EL (cell line): ENCODE data around the gene ZFPM1.

Source experiments
- DNase-seq: peaks from one replicate; pipeline ENCODE4 v3.0.0-alpha.2; 2016

ZFPM1 gene

DNA sequence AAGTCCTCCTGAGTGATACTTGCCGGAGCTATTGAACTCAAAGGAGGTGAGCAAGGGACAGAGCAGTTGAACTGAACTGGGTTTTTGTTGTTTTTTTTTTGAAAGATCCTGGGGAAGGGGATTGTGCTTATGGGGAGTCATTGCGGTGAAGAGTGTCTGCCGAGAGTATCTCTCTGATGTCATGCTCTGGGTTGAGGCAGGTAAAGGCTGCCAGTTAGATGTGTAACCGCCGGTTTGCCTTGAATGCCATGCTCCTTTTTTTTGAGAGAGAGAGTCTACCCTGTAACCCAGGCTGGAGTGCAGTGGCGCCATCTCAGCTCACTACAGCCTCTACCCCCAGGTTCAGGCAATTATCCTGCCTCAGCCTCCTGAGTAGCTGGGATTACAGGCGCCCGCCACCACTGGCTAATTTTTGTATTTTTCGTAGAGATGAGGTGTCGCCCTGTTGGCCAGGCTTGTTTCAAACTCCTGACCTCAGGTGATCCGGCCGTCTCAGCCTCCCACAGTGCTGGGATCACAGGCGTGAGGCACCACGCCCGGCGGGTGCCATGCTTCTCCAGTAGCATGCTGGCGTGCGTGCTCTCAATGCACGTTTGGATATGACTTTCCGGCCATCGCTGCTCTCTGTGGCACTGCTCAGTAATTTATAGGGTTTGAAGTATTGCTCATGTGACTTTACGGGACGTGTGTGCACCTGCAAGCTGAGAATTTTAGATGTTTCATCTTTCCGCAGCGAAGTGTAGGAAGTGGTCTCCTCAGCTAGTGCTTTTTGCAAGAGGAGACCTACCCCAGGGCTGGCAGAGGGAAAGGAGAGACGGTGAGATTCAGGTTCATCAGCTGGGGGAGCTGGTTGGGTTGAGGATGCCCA lies 125.6 kb downstream of the ZFPM1 start:
- no peak for DNase-seq

DNA sequence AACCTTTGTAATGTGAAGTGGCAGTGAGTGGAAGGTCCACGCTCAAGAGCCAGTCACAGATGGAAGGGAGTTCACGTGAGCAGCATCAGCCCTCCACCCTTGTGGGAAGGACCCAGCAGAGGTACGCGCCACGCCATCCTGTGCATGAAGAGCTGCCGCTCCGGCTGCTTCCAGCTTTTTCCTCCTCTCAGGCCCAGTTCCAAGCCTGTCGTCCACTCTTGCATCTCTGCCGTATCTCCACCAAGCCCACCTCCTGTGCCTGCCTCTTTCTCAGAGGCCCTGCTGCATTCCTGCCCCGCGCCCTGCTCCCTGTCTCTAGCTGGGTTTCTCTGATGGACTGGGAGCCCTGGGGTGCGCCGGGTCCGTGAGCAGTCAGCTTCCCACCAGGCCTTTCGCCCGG lies 127.3 kb downstream of the ZFPM1 start:
- DNase-seq = no peak

DNA sequence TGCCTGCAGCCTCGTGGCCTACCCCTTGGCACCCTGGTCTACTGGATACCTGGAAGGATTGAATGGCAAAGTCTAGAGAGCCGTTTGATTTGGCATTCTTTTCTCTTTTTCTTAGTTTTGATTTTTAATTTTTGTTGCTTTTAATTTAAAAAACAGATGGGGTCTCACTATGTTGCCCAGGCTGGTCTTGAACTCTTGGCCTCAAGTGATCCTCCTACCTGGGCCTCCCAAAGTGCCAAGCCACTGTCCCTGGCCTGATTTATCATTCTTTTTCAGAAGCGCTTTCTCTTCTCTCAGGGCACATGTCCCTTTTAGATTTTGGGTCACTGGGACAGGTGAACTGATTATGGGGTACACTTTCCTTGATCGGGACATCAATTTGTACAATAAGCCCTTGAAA lies 128.0 kb downstream of the ZFPM1 start:
- no peak for DNase-seq

DNA sequence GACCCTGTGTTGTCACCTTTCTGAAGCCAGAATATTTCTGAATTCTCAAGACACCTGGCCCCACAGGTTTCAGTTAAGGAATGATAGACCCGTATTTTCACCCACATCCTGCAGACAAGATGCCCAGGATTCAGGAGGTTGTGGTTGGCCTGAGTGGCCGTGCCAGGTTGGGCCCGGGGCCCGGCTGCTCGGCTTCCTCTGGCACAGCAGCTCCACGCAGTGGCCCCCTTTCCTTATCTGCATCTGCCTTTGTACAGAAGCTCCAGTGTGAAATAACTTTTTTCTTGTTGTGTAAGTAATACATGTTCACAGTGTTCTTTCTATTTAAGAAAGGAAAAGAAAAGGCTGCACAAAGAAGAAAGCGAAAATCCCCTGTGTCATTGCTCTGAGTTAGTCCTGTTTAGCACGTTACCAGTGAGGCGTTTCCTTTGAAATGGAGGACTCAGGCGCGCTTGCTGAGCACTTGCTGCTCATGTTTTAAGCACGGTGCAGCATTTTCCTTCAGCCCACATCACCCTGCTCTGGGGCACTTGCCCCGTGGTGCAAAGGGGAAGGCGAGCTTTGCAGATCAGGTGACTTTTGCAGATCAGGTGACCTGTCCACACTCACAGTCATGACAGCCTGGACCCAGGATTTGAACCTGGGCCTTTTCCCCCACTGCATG lies 130.0 kb downstream of the ZFPM1 start:
- DNase-seq = no peak

DNA sequence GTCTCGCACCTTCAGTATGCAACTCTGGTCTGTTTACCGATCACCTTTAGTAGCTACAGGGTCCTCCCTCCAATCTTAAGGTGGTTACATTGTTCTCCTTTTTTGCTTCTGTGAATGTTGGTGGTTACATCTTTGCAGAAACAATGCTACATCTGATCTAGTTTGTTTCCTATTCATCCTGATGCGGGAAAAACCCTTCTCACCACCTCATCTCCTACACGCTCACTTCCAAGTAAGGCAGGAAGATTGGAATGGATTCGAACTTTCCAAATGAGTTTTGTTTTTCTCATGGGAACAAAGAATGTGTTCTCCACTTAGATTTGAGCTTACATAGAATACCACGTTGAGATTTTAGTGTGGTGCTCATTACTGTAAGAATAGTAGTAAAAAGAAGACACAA lies 131.6 kb downstream of the ZFPM1 start:
- no peak for DNase-seq

DNA sequence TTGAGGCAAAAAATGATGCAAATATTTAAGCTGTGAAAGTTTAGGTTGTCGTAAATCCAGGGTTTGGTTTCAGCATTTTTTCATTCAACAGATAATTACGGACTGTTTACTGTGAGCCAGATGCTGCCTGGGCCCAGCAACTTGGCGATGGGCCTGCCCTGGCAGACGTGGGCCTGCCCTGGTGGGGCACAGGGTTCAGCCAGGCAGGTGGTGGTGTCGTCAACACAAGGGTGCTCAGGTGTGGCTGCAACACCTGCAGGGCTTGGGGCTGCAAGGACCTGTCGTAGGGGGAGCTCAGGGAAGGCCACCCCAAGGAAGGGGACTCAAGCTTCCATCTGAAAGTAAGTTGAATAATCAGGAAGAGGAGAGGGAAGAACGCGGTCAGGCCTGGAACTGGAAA lies 132.2 kb downstream of the ZFPM1 start:
- no peak for DNase-seq

DNA sequence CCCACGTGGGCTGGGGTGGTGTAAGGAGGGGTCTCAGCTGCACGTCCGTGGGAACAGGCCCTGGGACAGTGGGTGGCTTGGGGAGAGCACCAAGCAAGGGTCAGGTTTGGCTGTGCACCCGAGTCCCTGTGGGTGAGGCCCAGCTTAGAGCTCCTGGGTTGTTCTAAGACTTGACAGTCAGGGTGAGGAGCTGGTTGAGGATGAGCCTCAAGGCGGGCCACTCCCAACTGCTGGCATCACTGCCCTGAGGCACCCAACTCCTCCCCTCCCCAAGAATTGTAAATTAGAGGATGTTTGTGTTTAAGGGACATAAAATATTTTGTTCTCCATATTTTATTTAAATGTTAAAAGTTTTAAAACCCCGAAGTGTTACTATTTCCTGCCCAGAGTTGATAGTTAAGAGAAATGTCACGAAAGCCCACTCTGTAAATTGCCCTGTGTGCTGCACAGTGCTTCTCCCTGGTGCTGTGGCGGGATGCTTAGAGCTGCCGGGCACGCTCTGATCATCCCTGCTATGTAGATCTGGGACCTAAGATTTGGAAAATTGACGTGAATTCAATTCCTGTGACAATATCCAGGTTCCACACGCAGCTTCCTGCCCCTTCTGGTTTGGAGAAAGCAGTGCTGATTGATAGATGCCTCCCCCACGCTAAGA lies 133.0 kb downstream of the ZFPM1 start:
- no peak for DNase-seq
